ENCODE results near the gene PIGN. TPM values are rescaled to one million over a fixed set of nuclear protein-coding genes. Genes with fewer than 3 reads are reported as not detected.

Gene PIGN
- polyA plus RNA-seq, 3 donors = 4.1 to 14.7 (median 14.6) TPM

DNA sequence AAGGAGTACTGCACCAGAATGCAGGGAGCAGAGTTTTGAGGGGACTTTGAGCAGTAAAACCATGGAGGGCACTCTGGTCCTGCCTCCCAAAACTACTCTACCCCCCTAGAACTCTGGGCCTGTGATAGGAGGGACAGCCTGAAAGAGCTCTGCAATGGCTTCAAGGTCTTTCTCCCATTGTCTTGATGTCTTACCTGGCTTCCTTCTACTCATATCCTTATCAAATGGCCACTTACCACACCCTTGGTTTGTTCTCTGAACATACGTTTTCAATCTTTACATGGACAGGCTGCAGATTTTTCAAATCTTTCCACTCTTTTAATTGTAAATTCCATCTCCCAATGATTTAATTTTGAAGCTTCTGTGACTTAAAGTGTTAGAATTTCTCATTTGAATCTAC, 27.9 kb upstream of the PIGN start:
- no peak overlapping the region for H3K27ac ChIP-seq (ENCODE audit: low read depth in 1 of 2, low read length in 2 of 2)
- no peaks in the 10 kb centered on the region for H3K9me3 ChIP-seq (replicated peaks in 1 of 2; ENCODE audit: control insufficient read depth in 1 of 2, insufficient read depth in 1 of 2, low read length in 2 of 2)
- no peaks in the 10 kb centered on the region for H3K27me3 ChIP-seq (ENCODE audit: control insufficient read depth in 2 of 2, insufficient read depth in 2 of 2, low read length in 2 of 2)
- no peak overlapping the region for H3K4me3 ChIP-seq (replicated peaks in 1 of 3; ENCODE audit: low read depth in 2 of 3, low read length in 3 of 3)
- H3K79me2 ChIP-seq (ENCODE audit: insufficient read depth, low read length) = peaks cover 74% of the 10 kb centered on the region
- H2AFZ ChIP-seq (ENCODE audit: insufficient read depth, low read depth, low read length, poor library complexity, severe bottlenecking) = no peak overlapping the region
- DNase-seq = no peak
- H3K36me3 ChIP-seq (replicated peaks in 1 of 2; ENCODE audit: control insufficient read depth in 1 of 2, insufficient read depth in 2 of 2, low read length in 2 of 2) = peaks cover 45 to 57% of the 10 kb centered on the region in 2 donors
- Mint-ChIP-seq H3K27me3 (ENCODE audit: low read depth in 3 of 3) (peaks cover 0 to 1% (median 0%) of the 10 kb centered on the region in 3 donors), H3K4me1 (peaks cover 6% of the 10 kb centered on the region), H3K4me3 (no peak overlapping the region), H3K27ac (no peak overlapping the region), H3K36me3 (peaks cover 22 to 38% of the 10 kb centered on the region in 2 donors), H3K9me3 (peaks cover 0 to 4% (median 0%) of the 10 kb centered on the region in 7 donors)
- intact Hi-C loops (cut with micrococcal nuclease) = no loop called here
- no peak overlapping the region for H3K4me2 ChIP-seq (replicated peaks; ENCODE audit: extremely low read depth, low read length, poor library complexity, severe bottlenecking)
- no peak overlapping the region for H3K9ac ChIP-seq (ENCODE audit: insufficient read depth, low read length, poor library complexity, severe bottlenecking)
- peaks cover 86% of the 10 kb centered on the region for H4K20me1 ChIP-seq (ENCODE audit: insufficient read depth, low read length)
- WGBS (ENCODE audit: insufficient coverage) = no CpG with 5 or more reads among the region's 1 CpG
- H3K4me1 ChIP-seq (ENCODE audit: control insufficient read depth in 1 of 2, insufficient read depth in 2 of 2, low read length in 2 of 2) = peaks cover 0 to 3% of the 10 kb centered on the region in 2 donors
- no peak for TF ChIP-seq CTCF (IDR thresholded peaks at IDR 0.05)

DNA sequence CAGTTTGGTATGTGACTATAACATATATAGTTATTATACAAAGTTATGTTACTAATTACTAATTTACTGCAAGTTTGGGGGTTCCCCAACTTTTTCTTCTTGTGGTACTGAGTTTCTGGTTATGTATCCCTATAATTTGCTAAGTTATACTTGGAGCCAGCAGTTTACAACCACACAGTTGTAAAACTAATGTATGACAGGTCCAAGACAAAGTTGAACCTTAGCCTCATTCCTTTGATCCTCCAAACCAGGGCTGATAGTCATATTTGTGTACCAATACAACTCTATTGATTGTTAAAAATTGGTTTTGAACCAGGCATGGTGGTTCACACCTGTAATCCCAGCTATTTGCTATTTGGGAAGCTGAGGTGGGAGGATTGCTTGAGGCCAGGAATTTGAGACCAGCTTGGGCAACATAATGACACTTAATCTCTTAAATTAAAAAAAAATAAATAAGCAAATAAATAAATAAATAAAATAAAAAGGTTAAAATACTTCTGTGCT, 24.5 kb upstream of the PIGN start:
- Histone ChIP-seq H3K9me3 (replicated peaks in 1 of 2; ENCODE audit: control insufficient read depth in 1 of 2, insufficient read depth in 1 of 2, low read length in 2 of 2) (no peaks in the 10 kb centered on the region), H2AFZ (ENCODE audit: insufficient read depth, low read depth, low read length, poor library complexity, severe bottlenecking) (no peak overlapping the region), H3K79me2 (ENCODE audit: insufficient read depth, low read length) (peaks cover 72% of the 10 kb centered on the region), H3K4me2 (replicated peaks; ENCODE audit: extremely low read depth, low read length, poor library complexity, severe bottlenecking) (no peak overlapping the region), H4K20me1 (ENCODE audit: insufficient read depth, low read length) (peaks cover 85% of the 10 kb centered on the region), H3K9ac (ENCODE audit: insufficient read depth, low read length, poor library complexity, severe bottlenecking) (no peak overlapping the region), H3K4me3 (replicated peaks in 1 of 3; ENCODE audit: low read depth in 2 of 3, low read length in 3 of 3) (no peak overlapping the region), H3K4me1 (ENCODE audit: control insufficient read depth in 1 of 2, insufficient read depth in 2 of 2, low read length in 2 of 2) (peaks cover 13 to 29% of the 10 kb centered on the region in 2 donors), H3K27me3 (ENCODE audit: control insufficient read depth in 2 of 2, insufficient read depth in 2 of 2, low read length in 2 of 2) (no peaks in the 10 kb centered on the region), H3K36me3 (replicated peaks in 1 of 2; ENCODE audit: control insufficient read depth in 1 of 2, insufficient read depth in 2 of 2, low read length in 2 of 2) (peaks cover 41 to 47% of the 10 kb centered on the region in 2 donors), H3K27ac (ENCODE audit: low read depth in 1 of 2, low read length in 2 of 2) (no peak overlapping the region)
- H3K27ac Mint-ChIP-seq = no peak overlapping the region
- DNase-seq = no peak
- H3K27me3 Mint-ChIP-seq (ENCODE audit: low read depth in 3 of 3) = peaks cover 0 to 1% (median 0%) of the 10 kb centered on the region in 3 donors
- peaks cover 21 to 32% of the 10 kb centered on the region in 2 donors for H3K36me3 Mint-ChIP-seq
- H3K4me1 Mint-ChIP-seq = peaks cover 32% of the 10 kb centered on the region
- no peak for TF ChIP-seq CTCF (IDR thresholded peaks at IDR 0.05)
- H3K9me3 Mint-ChIP-seq = peaks cover 0 to 4% (median 0%) of the 10 kb centered on the region in 7 donors
- intact Hi-C loops (cut with micrococcal nuclease) = no loop called here
- no peak overlapping the region for H3K4me3 Mint-ChIP-seq

Measured in CD14-positive monocyte (primary cell).